Neural progenitor cell (in vitro differentiated cells): ENCODE data around the gene CYP3A4. TPM values are rescaled to one million over a fixed set of nuclear protein-coding genes. Genes with fewer than 3 reads are reported as not detected.

Experiments
- DNase-seq: peaks from one replicate; pipeline ENCODE4 v3.0.0-alpha.2; 2016; ENCODE audit warnings: low spot score
- H2AFZ ChIP-seq: fragments of 200-600 bp; sonication (generic); replicated peaks from 2 replicates; pipeline ENCODE4 v1.6.1; 2016; ENCODE audit warnings: antibody characterized with exemption
- H3F3A ChIP-seq: fragments of 200-600 bp; sonication (generic); 2 replicates; pipeline ENCODE4 v1.6.1; 2016; ENCODE audit warnings: antibody characterized with exemption, low read depth
- H3K27ac ChIP-seq: fragments of 200-600 bp; sonication (generic); 2 replicates; pipeline ENCODE4 v1.5.1; 2016; ENCODE audit warnings: mild to moderate bottlenecking
- H3K27me3 ChIP-seq: fragments of 200-600 bp; sonication (generic); 2 replicates; pipeline ENCODE4 v1.6.1; 2016; ENCODE audit warnings: mild to moderate bottlenecking, moderate library complexity
- H3K36me3 ChIP-seq: fragments of 200-600 bp; sonication (generic); 2 replicates; pipeline ENCODE4 v1.5.1; 2016
- H3K4me1 ChIP-seq: fragments of 200-600 bp; sonication (generic); 2 replicates; pipeline ENCODE4 v1.6.1; 2016; ENCODE audit warnings: mixed run types
- H3K4me2 ChIP-seq: fragments of 200-600 bp; sonication (generic); 2 replicates; pipeline ENCODE4 v1.6.1; 2016
- H3K4me3 ChIP-seq: fragments of 200-600 bp; sonication (generic); 2 replicates; pipeline ENCODE4 v1.5.1; 2016
- H3K79me2 ChIP-seq: fragments of 200-600 bp; sonication (generic); 2 replicates; pipeline ENCODE4 v1.6.1; 2016; ENCODE audit warnings: low read depth
- H3K9ac ChIP-seq: fragments of 200-600 bp; sonication (generic); 2 replicates; pipeline ENCODE4 v1.6.1; 2016
- H3K9me3 ChIP-seq: fragments of 200-600 bp; sonication (generic); 2 replicates; pipeline ENCODE4 v1.5.1; 2016; ENCODE audit warnings: low read depth
- H4K20me1 ChIP-seq: fragments of 200-600 bp; sonication (generic); 2 replicates; pipeline ENCODE4 v1.6.1; 2016; ENCODE audit warnings: low read depth
- H3K27ac Mint-ChIP-seq: 3 replicates; pipeline ENCODE4 v1.8.0; 2021; ENCODE audit warnings: mixed read lengths
- H3K27me3 Mint-ChIP-seq: 2 replicates; pipeline ENCODE4 v1.8.0; 2022; ENCODE audit warnings: low read depth, mild to moderate bottlenecking, inconsistent platforms, moderate library complexity, mixed read lengths; ENCODE audit not compliant: insufficient read depth
- H3K36me3 Mint-ChIP-seq: 3 replicates; pipeline ENCODE4 v1.8.0; 2021; ENCODE audit warnings: mixed read lengths
- H3K4me1 Mint-ChIP-seq: 3 replicates; pipeline ENCODE4 v1.8.0; 2021; ENCODE audit warnings: mixed read lengths
- H3K4me3 Mint-ChIP-seq: 3 replicates; pipeline ENCODE4 v1.8.0; 2021; ENCODE audit warnings: mild to moderate bottlenecking, moderate library complexity, mixed read lengths
- H3K9me3 Mint-ChIP-seq: 3 replicates; pipeline ENCODE4 v1.8.0; 2020; ENCODE audit warnings: mixed read lengths
- CTCF ChIP-seq: fragments of 200-600 bp; sonication (generic); IDR thresholded peaks from 2 replicates; pipeline ENCODE4 v1.5.1; 2017; ENCODE audit warnings: antibody characterized with exemption, mild to moderate bottlenecking
- EZH2 ChIP-seq: fragments of 200-600 bp; sonication (generic); IDR thresholded peaks from 2 replicates; pipeline ENCODE4 v1.6.1; 2017; ENCODE audit warnings: antibody characterized with exemption, mild to moderate bottlenecking, moderate library complexity
- EZH2phosphoT487 ChIP-seq: fragments of 200-600 bp; sonication (generic); IDR thresholded peaks from 2 replicates; pipeline ENCODE4 v1.6.1; 2017; ENCODE audit warnings: antibody characterized with exemption
- total RNA-seq: library from RNA; depleted of rRNA; stranded (reverse); fragments of >200 nt; gene quantifications from 2 replicates; pipeline ENCODE4 v1.2.3, GENCODE V29; 2015; ENCODE audit warnings: low replicate concordance

The CYP3A4 gene
- total RNA-seq, 1 donor from 2014 or later = not detected

- Histone ChIP-seq H3F3A (no peaks in the 10 kb centered on the region), H3K79me2 (no peaks in the 10 kb centered on the region), H3K36me3 (no peaks in the 10 kb centered on the region), H3K4me1 (no peaks in the 10 kb centered on the region), H2AFZ (no peak overlapping the region), H3K4me2 (no peak overlapping the region), H3K27ac (no peak overlapping the region), H3K4me3 (no peak overlapping the region), H3K27me3 (no peaks in the 10 kb centered on the region), H4K20me1 (no peaks in the 10 kb centered on the region), H3K9ac (no peak overlapping the region), H3K9me3 (no peaks in the 10 kb centered on the region)
- Mint-ChIP-seq H3K27ac (no peak overlapping the region), H3K27me3 (no peaks in the 10 kb centered on the region), H3K4me3 (no peak overlapping the region), H3K36me3 (no peaks in the 10 kb centered on the region), H3K9me3 (no peaks in the 10 kb centered on the region), H3K4me1 (no peaks in the 10 kb centered on the region)
- TF ChIP-seq CTCF (no peak), EZH2phosphoT487 (no peak), EZH2 (no peak)
- DNase-seq = no peak
Measured at GRCh38 chr7:99713995-99714570, 69.9 kb downstream of the CYP3A4 start.

GRCh38 chr7:99709838-99710578 lies 74.0 kb downstream of the CYP3A4 start:
- Histone ChIP-seq H3K4me3 (no peak overlapping the region), H4K20me1 (no peaks in the 10 kb centered on the region), H3K36me3 (no peaks in the 10 kb centered on the region), H3K4me2 (no peak overlapping the region), H3K9ac (no peak overlapping the region), H2AFZ (no peak overlapping the region), H3K27me3 (no peaks in the 10 kb centered on the region), H3K27ac (no peak overlapping the region), H3K4me1 (no peaks in the 10 kb centered on the region), H3F3A (no peaks in the 10 kb centered on the region), H3K79me2 (no peaks in the 10 kb centered on the region), H3K9me3 (peaks cover 9% of the 10 kb centered on the region)
- no peaks in the 10 kb centered on the region for H3K9me3 Mint-ChIP-seq
- TF ChIP-seq EZH2phosphoT487 (no peak), EZH2 (no peak), CTCF (no peak)
- no peak for DNase-seq
- no peaks in the 10 kb centered on the region for H3K36me3 Mint-ChIP-seq
- no peak overlapping the region for H3K4me3 Mint-ChIP-seq
- H3K27me3 Mint-ChIP-seq = no peaks in the 10 kb centered on the region
- no peak overlapping the region for H3K27ac Mint-ChIP-seq
- no peaks in the 10 kb centered on the region for H3K4me1 Mint-ChIP-seq

GRCh38 chr7:99709260-99709659 lies 74.7 kb downstream of the CYP3A4 start:
- H3K27me3 ChIP-seq = no peaks in the 10 kb centered on the region
- Mint-ChIP-seq H3K27ac (no peak overlapping the region), H3K4me1 (no peaks in the 10 kb centered on the region), H3K9me3 (no peaks in the 10 kb centered on the region), H3K4me3 (no peak overlapping the region), H3K27me3 (no peaks in the 10 kb centered on the region), H3K36me3 (no peaks in the 10 kb centered on the region)
- H2AFZ ChIP-seq = no peak overlapping the region
- H4K20me1 ChIP-seq = no peaks in the 10 kb centered on the region
- DNase-seq = no peak
- H3F3A ChIP-seq = no peaks in the 10 kb centered on the region
- no peaks in the 10 kb centered on the region for H3K4me1 ChIP-seq
- no peak overlapping the region for H3K27ac ChIP-seq
- no peaks in the 10 kb centered on the region for H3K36me3 ChIP-seq
- H3K4me3 ChIP-seq = no peak overlapping the region
- H3K9ac ChIP-seq = no peak overlapping the region
- no peak for TF ChIP-seq EZH2
- no peak for TF ChIP-seq EZH2phosphoT487
- TF ChIP-seq CTCF = no peak
- no peak overlapping the region for H3K4me2 ChIP-seq
- peaks cover 9% of the 10 kb centered on the region for H3K9me3 ChIP-seq
- no peaks in the 10 kb centered on the region for H3K79me2 ChIP-seq
